CD14-positive monocyte (primary cell): Measurements from ENCODE around the gene CASP3. TPM values are rescaled to one million over a fixed set of nuclear protein-coding genes. Genes with fewer than 3 reads are reported as not detected.
"Not testable (repeated sequence)": the region's sequence is repeated elsewhere in the genome, so short reads cannot be mapped to it uniquely, and the experiment has no call there.

ENCODE experiments used
- DNase-seq, 3 donors: peaks; one replicate each; pipeline ENCODE4 v3.0.0-alpha.2; 2011 to 2022
- H2AFZ ChIP-seq: 2 replicates; pipeline ENCODE4 v1.6.0; 2012; ENCODE audit warnings: mild to moderate bottlenecking, low read depth, low read length, inconsistent platforms; ENCODE audit not compliant: insufficient read depth, poor library complexity, severe bottlenecking
- H3K27ac ChIP-seq, 2 donors: 1 replicate in 1 of 2; 2 replicates in 1 of 2; pipeline ENCODE4 v1.5.1; 2012 to 2013; ENCODE audit warnings: low read length in 2 of 2, control low read depth in 1 of 2, inconsistent platforms in 1 of 2, low read depth in 1 of 2, mild to moderate bottlenecking in 1 of 2
- H3K27me3 ChIP-seq, 2 donors: one replicate each; pipeline versions ENCODE4 v1.6.0 to v1.6.1; 2011 to 2013; ENCODE audit warnings: low read length in 2 of 2; ENCODE audit not compliant: control insufficient read depth in 2 of 2, insufficient read depth in 2 of 2
- H3K36me3 ChIP-seq, 2 donors: replicated peaks in 1 of 2; 1 replicate in 1 of 2; 2 replicates in 1 of 2; pipeline versions ENCODE4 v1.5.1 to v1.6.1; 2012 to 2013; ENCODE audit warnings: low read length in 2 of 2, control low read depth in 1 of 2, inconsistent platforms in 1 of 2, mild to moderate bottlenecking in 1 of 2; ENCODE audit not compliant: insufficient read depth in 2 of 2, control insufficient read depth in 1 of 2
- H3K4me1 ChIP-seq, 2 donors: 1 replicate in 1 of 2; 2 replicates in 1 of 2; pipeline versions ENCODE4 v1.5.1 to v1.6.1; 2012 to 2013; ENCODE audit warnings: low read length in 2 of 2, control low read depth in 1 of 2, inconsistent platforms in 1 of 2, mild to moderate bottlenecking in 1 of 2, moderate library complexity in 1 of 2; ENCODE audit not compliant: insufficient read depth in 2 of 2, control insufficient read depth in 1 of 2
- H3K4me2 ChIP-seq: replicated peaks from 2 replicates; pipeline ENCODE3; 2012; ENCODE audit warnings: low read length, moderate library complexity, mild to moderate bottlenecking; ENCODE audit not compliant: poor library complexity, severe bottlenecking; ENCODE audit errors: extremely low read depth
- H3K4me3 ChIP-seq, 3 experiments: fragments of 200-600 bp in 1 of 3; sonication (generic) in 1 of 3; replicated peaks in 1 of 3; 1 replicate in 2 of 3; 2 replicates in 1 of 3; pipeline ENCODE4 v1.5.1; 2011 to 2013; ENCODE audit warnings: low read length in 3 of 3, mild to moderate bottlenecking in 3 of 3, control low read depth in 2 of 3, low read depth in 2 of 3, inconsistent platforms in 1 of 3, moderate library complexity in 1 of 3
- H3K79me2 ChIP-seq: 2 replicates; pipeline ENCODE4 v1.6.0; 2012; ENCODE audit warnings: mild to moderate bottlenecking, control low read depth, inconsistent platforms, low read length, moderate library complexity; ENCODE audit not compliant: insufficient read depth
- H3K9ac ChIP-seq: 2 replicates; pipeline ENCODE4 v1.6.0; 2017; ENCODE audit warnings: low read length, mild to moderate bottlenecking; ENCODE audit not compliant: insufficient read depth, poor library complexity, severe bottlenecking
- H3K9me3 ChIP-seq, 2 donors: replicated peaks in 1 of 2; 1 replicate in 1 of 2; 2 replicates in 1 of 2; pipeline versions ENCODE4 v1.5.1 to v1.6.1; 2012 to 2013; ENCODE audit warnings: low read length in 2 of 2, control low read depth in 1 of 2; ENCODE audit not compliant: control insufficient read depth in 1 of 2, insufficient read depth in 1 of 2
- H4K20me1 ChIP-seq: 2 replicates; pipeline ENCODE4 v1.6.0; 2012; ENCODE audit warnings: mild to moderate bottlenecking, low read length, control low read depth, moderate library complexity; ENCODE audit not compliant: insufficient read depth
- H3K27ac Mint-ChIP-seq, 7 donors: one replicate each; pipeline ENCODE4 v1.8.0; 2020; ENCODE audit warnings: mild to moderate bottlenecking in 7 of 7, mixed read lengths in 7 of 7, moderate library complexity in 6 of 7, inconsistent platforms in 2 of 7
- H3K27me3 Mint-ChIP-seq, 3 donors: one replicate each; pipeline ENCODE4 v1.8.0; 2021 to 2022; ENCODE audit warnings: low read depth in 3 of 3, mild to moderate bottlenecking in 3 of 3, mixed read lengths in 3 of 3, moderate library complexity in 3 of 3, inconsistent platforms in 1 of 3
- H3K36me3 Mint-ChIP-seq, 2 donors: one replicate each; pipeline ENCODE4 v1.8.0; 2020; ENCODE audit warnings: mixed read lengths in 2 of 2, inconsistent platforms in 1 of 2, mild to moderate bottlenecking in 1 of 2
- H3K4me1 Mint-ChIP-seq: one replicate; pipeline ENCODE4 v1.8.0; 2020; ENCODE audit warnings: mild to moderate bottlenecking, mixed read lengths
- H3K4me3 Mint-ChIP-seq, 2 donors: one replicate each; pipeline ENCODE4 v1.8.0; 2020; ENCODE audit warnings: mild to moderate bottlenecking in 2 of 2, mixed read lengths in 2 of 2, moderate library complexity in 1 of 2
- H3K9me3 Mint-ChIP-seq, 7 donors: one replicate each; pipeline ENCODE4 v1.8.0; 2020 to 2022; ENCODE audit warnings: mixed read lengths in 7 of 7, mild to moderate bottlenecking in 6 of 7, moderate library complexity in 6 of 7, inconsistent platforms in 2 of 7
- WGBS: methylation state at CpG from one replicate; pipeline ENCODE4 v1.1.5; 2013; ENCODE audit warnings: missing lambda C conversion rate; ENCODE audit not compliant: insufficient coverage; 5-methylcytosine and 5-hydroxymethylcytosine counted together
- intact Hi-C, 2 donors: fragments of 100-400 bp; cut with micrococcal nuclease; formaldehyde crosslinking; loops; one replicate each; pipeline versions ENCODE4 v1.15.0 to v1.15.1; 2023
- polyA plus RNA-seq, 3 donors: library from polyadenylated mRNA; depleted of rRNA in 1 of 3; unstranded in 2 of 3; stranded (reverse) in 1 of 3; fragments of 300-500 nt in 2 of 3; fragments of >200 nt in 1 of 3; fragmentation: Illumina TruSeq in 2 of 3; gene quantifications; 1 replicate in 2 of 3; 2 replicates in 1 of 3; pipeline ENCODE4 v1.2.3, GENCODE V29; 2012 to 2021
- TF ChIP-seq, protein P1 (sequence below): fragments of 200-600 bp; IDR thresholded peaks from one replicate; pipeline ENCODE4 v1.8.0; 2022; ENCODE audit warnings: antibody characterized with exemption, mild to moderate bottlenecking

The CASP3 gene
- polyA plus RNA-seq, 3 donors: 6.7 to 11.3 (median 11.1) TPM

DNA sequence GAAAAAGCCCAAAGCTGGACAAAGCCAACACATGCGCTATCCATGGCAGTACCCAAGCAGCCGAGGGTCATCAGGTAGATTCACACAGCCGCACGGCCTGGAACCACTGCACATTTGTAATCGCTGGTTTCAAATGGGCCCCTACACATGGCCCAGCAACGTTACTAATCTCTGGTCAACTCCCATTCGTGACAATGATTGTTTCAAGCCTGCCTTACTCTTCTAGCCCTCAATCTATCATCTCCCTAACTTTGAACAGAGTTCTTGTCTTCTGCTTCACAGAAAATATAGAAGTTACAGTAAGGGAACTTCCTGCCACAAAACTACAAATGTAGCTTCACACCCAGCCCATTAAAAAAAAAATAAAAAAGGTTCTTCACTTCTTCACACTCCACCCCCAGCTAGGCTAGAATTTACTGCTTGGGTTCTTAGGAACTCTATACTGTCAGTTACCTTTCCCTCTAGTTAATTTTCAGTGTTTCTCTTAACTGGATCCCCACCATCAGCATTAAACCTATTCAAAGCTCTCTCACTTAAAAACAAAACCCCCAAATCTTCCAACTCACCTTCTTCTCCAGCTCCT is 24.2 kb downstream of the CASP3 start:
- Mint-ChIP-seq H3K27ac (peak overlapping the region in 3 of 7 donors; percentile 6 to 64 (median 60)), H3K27me3 (peaks cover 0 to 1% (median 0%) of the 10 kb centered on the region in 3 donors), H3K9me3 (no peaks in the 10 kb centered on the region), H3K36me3 (peaks cover 48 to 59% of the 10 kb centered on the region in 2 donors), H3K4me3 (no peak overlapping the region), H3K4me1 (peaks cover 15% of the 10 kb centered on the region)
- H3K4me1 ChIP-seq: peaks cover 9 to 10% of the 10 kb centered on the region in 2 donors
- H3K4me3 ChIP-seq: no peak overlapping the region
- WGBS: 94% methylated on average over 6 of the region's 7 CpGs
- H3K9ac ChIP-seq: no peak overlapping the region
- H3K27me3 ChIP-seq: no peaks in the 10 kb centered on the region
- TF ChIP-seq, protein P1, sequence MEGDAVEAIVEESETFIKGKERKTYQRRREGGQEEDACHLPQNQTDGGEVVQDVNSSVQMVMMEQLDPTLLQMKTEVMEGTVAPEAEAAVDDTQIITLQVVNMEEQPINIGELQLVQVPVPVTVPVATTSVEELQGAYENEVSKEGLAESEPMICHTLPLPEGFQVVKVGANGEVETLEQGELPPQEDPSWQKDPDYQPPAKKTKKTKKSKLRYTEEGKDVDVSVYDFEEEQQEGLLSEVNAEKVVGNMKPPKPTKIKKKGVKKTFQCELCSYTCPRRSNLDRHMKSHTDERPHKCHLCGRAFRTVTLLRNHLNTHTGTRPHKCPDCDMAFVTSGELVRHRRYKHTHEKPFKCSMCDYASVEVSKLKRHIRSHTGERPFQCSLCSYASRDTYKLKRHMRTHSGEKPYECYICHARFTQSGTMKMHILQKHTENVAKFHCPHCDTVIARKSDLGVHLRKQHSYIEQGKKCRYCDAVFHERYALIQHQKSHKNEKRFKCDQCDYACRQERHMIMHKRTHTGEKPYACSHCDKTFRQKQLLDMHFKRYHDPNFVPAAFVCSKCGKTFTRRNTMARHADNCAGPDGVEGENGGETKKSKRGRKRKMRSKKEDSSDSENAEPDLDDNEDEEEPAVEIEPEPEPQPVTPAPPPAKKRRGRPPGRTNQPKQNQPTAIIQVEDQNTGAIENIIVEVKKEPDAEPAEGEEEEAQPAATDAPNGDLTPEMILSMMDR: no peak
- no peaks in the 10 kb centered on the region for H3K9me3 ChIP-seq
- no peak overlapping the region for H3K27ac ChIP-seq
- no peak overlapping the region for H3K4me2 ChIP-seq
- H3K36me3 ChIP-seq: peaks cover 21 to 27% of the 10 kb centered on the region in 2 donors
- intact Hi-C loops: no loop called here
- H3K79me2 ChIP-seq: no peaks in the 10 kb centered on the region
- H4K20me1 ChIP-seq: no peaks in the 10 kb centered on the region
- H2AFZ ChIP-seq: no peak overlapping the region
- no peak for DNase-seq

DNA sequence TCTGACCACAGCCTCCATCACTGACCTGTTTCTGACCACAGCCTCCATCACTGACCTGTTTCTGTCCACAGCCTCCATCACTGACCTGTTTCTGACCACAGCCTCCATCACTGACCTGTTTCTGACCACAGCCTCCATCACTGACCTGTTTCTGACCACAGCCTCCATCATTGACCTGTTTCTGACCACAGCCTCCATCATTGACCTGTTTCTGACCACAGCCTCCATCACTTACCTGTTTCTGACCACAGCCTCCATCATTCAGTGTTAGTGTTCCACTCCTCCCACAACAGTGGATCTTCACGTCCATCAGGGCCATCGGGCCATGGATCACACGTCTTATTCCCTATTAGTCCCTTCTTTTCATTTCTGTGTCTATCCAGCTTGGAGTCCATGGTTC is 24.7 kb downstream of the CASP3 start:
- H3K27ac ChIP-seq, H3K27me3 ChIP-seq, H3K27me3 Mint-ChIP-seq, H3K27ac Mint-ChIP-seq, H4K20me1 ChIP-seq, intact Hi-C loops, H3K4me2 ChIP-seq, H2AFZ ChIP-seq, H3K4me3 Mint-ChIP-seq, H3K9me3 ChIP-seq, H3K9ac ChIP-seq, H3K4me3 ChIP-seq, DNase-seq, H3K9me3 Mint-ChIP-seq, H3K79me2 ChIP-seq: not testable (repeated sequence)
- Mint-ChIP-seq H3K4me1 (peaks cover 17% of the 10 kb centered on the region), H3K36me3 (peaks cover 45 to 55% of the 10 kb centered on the region in 2 donors)
- peaks cover 15 to 21% of the 10 kb centered on the region in 2 donors for H3K36me3 ChIP-seq
- peaks cover 10 to 12% of the 10 kb centered on the region in 2 donors for H3K4me1 ChIP-seq
- 96% methylated on average over 3 of the region's 3 CpGs for WGBS
